Sigmoid colon (tissue), 4 donors: ENCODE measurements around the gene FGF19.
"Not testable (repeated sequence)": the region's sequence is repeated elsewhere in the genome, so short reads cannot be mapped to it uniquely, and the experiment has no call there.

Source experiments
- POLR2A ChIP-seq, 2 donors: fragments of 450-650 bp; IDR thresholded peaks; one replicate each; pipeline ENCODE4 v1.6.1; 2016; ENCODE audit warnings: antibody characterized with exemption in 2 of 2, mild to moderate bottlenecking in 2 of 2, moderate library complexity in 2 of 2
- POLR2AphosphoS5 ChIP-seq, 4 donors: sonication (generic); formaldehyde crosslinking; IDR thresholded peaks; one replicate each; pipeline ENCODE4 v1.6.1; 2017; ENCODE audit warnings: antibody characterized with exemption in 4 of 4
- TF ChIP-seq, protein P1 (sequence below), 4 experiments: fragments of 450-650 bp in 3 of 4; fragments of 200-600 bp in 1 of 4; IDR thresholded peaks; one replicate each; pipeline ENCODE4 v1.5.1; 2016 to 2019; ENCODE audit warnings: antibody characterized with exemption in 4 of 4, mild to moderate bottlenecking in 3 of 4, moderate library complexity in 2 of 4

DNA sequence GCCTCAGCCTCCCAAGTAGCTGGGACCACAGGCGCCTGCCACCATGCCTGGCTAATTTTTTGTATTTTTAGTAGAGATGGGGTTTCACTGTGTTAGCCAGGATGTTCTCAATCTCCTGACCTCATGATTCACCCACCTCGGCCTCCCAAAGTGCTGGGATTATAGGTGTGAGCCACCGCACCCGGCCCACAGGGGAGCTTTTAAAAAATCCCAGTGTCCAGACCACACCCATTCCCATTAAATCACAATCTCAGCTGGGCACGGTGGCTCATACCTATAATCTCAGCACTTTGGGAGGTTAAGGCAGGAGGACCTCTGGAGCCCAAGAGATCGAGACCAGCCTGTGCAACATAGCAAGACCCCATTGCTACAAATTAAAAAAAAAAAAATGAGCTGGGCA lies 7.8 kb downstream of the FGF19 start:
- not testable (repeated sequence) for TF ChIP-seq POLR2AphosphoS5, POLR2A (IDR thresholded peaks at IDR 0.05)
- TF ChIP-seq, protein P1, sequence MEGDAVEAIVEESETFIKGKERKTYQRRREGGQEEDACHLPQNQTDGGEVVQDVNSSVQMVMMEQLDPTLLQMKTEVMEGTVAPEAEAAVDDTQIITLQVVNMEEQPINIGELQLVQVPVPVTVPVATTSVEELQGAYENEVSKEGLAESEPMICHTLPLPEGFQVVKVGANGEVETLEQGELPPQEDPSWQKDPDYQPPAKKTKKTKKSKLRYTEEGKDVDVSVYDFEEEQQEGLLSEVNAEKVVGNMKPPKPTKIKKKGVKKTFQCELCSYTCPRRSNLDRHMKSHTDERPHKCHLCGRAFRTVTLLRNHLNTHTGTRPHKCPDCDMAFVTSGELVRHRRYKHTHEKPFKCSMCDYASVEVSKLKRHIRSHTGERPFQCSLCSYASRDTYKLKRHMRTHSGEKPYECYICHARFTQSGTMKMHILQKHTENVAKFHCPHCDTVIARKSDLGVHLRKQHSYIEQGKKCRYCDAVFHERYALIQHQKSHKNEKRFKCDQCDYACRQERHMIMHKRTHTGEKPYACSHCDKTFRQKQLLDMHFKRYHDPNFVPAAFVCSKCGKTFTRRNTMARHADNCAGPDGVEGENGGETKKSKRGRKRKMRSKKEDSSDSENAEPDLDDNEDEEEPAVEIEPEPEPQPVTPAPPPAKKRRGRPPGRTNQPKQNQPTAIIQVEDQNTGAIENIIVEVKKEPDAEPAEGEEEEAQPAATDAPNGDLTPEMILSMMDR (IDR thresholded peaks at IDR 0.05) = not testable (repeated sequence)
